NCI-H446 treated with DMSO at 0.1 percent for 48 hours (cell line): ENCODE measurements around the gene ATP7A.
"Not testable (repeated sequence)": the region's sequence is repeated elsewhere in the genome, so short reads cannot be mapped to it uniquely, and the experiment has no call there.

ENCODE experiments used
- DNase-seq: peaks from one replicate; lab custom pipeline; 2025; lab: John Stamatoyannopoulos, UW

The ATP7A gene

DNA sequence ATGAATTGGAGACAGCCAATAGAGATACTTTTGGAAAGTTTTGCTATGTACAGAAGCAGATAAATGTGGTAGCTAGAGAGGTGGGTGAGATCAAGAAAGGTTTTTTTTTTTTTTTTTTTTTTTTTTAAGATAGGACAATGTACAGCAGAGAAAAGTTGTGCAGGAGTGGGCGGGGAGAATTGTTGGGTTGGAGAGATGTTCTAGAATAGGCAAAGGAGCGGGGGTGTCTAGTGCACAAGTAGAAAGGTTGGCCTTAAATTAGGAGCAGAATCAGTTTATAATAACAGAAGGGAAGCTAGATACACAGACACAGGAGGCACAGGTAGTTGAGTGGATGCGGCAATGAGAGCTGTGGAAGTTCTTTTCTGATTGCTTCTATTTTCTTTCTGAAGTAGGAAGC lies 127.4 kb downstream of the ATP7A start:
- DNase-seq = no peak

DNA sequence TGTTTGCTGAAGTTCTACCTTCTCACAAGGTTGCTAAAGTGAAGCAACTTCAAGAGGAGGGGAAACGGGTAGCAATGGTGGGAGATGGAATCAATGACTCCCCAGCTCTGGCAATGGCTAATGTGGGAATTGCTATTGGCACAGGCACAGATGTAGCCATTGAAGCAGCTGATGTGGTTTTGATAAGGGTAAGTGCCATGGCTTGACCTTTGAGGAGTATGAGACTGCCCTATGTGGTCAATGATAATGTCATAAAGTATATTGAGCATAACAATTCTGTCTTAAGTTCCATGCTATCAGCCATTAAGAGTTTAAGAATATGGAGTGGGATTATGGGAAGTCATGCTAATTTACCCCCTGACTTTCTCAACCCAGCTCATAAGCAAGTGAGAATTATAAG lies 132.1 kb downstream of the ATP7A start:
- DNase-seq = no peak

DNA sequence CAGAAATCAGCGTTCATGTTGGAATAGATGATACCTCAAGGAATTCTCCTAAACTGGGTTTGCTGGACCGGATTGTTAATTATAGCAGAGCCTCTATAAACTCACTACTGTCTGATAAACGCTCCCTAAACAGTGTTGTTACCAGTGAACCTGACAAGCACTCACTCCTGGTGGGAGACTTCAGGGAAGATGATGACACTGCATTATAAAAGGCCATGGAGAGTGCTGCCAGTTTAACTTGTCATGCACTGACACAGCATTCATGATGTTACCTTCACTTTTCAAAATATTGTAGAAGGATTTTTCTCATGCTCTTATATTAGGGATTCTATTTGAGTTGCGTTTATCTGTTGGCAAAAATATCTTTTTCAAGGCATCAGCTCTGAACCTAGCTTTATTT lies 135.9 kb downstream of the ATP7A start:
- DNase-seq = no peak

DNA sequence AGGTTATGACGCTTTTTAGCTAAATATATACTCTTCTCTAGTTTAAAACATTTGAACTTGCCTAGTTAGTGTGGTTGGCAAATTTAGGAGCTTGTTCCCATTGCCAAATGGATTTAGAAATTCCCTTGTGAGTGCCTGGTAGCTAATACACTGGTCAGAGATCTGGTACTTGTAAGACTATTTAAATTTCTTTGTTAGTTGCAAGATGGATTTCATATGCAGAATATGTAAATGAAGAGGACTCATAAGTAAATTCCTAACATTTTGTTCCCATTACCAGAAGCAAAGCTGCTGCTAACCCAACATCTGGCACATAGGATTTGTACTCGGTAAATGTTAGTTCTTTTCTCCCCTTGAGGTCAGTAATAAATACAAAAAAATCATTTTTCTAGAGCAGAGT lies 137.6 kb downstream of the ATP7A start:
- DNase-seq = no peak

DNA sequence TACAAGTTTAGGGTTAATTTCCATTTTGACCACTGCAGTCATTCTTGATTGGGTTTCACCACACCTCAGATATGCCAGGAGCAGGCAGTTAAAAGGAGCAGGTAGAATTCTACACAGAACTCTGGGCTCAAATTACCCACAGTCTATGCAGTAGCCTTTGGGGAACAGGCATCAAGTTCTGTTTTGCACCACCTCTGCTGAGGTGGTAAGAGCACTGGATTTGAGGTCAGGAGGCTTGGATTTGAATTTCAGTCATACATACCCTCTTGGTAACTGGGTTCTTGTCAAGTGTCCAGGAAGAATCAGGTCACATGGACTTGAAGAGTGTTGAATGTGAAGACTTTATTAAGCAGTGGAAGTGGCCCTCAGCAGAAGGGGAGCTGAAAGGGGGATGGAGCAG lies 153.2 kb downstream of the ATP7A start:
- DNase-seq = no peak

DNA sequence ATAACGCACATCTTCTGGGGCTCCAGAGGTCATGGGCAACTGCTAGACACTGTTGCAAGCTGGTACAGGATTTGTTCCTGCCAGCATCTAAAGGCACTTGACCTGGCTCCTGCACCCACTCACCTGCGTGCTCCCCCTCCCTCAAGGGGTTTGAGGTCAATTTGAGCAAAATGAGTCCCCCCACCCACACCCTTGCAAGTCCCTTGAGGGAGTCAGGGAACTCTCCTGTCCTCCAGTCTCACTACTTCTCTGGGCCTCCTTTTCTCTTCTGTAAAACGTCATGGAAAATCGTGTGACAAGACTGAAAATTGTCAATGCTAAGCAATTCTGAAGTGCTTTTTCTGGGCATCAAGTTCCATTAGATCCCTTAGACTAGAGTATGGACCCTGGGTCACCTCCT lies 153.7 kb downstream of the ATP7A start:
- DNase-seq = no peak

DNA sequence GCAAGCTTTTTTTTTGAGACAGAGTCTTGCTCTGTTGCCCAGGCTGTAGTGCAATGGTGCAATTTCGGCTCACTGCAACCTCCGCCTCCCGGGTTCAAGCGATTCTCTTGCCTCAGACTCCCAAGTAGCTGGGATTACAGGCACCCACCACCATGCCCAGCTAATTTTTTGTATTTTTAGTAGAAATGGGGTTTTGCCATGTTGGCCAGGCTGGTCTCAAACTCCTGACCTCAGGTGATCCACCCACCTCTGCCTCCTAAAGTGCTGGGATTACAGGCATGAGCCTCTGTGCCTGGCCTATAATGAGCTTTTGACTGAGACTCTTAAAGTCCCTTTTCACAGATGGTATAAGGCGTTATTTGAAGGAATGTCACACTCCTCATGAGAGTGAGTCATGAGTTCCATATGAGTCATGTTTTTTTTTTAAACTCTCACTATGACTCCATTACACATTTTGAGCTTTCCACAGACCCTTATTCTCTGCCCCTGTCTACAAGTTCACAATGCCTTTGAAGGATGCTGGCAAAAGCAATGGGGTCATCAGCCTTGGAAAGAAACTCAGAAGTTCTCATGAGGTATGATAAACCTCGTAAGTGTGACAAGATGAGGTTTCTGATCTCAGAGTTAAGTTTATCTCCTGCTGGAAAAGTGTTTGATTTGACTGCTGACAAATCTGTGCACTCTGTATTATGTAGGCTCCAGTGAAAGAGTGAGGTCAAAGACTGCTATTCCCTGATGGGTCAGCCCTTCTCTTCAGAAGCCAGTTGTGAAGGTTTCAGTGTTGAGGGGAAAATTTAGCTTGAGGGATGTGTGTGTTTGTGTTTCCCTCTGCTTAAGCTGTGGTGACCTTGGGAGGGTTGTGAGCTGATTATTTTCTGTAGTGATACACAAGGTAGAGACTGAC lies 154.5 kb downstream of the ATP7A start:
- not testable (repeated sequence) for DNase-seq

DNA sequence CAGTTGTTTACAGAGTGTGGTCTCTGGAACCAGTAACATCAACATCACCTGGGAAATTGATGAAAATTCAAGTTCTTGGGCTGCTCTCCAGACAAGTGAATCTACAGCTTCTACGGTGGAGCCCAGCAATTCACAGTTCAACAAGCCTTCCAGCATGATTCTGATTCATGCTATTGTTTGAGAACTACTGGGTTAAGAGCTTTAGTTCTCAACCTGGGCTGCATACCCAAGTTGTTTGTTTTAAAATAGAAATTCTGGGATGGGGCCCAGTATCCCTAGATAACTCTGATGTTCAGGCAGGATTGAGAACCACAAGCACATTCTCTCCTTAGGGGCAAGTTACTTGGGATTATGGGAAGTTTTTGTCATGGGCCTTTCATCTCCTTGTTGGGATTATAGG lies 155.6 kb downstream of the ATP7A start:
- DNase-seq = no peak

DNA sequence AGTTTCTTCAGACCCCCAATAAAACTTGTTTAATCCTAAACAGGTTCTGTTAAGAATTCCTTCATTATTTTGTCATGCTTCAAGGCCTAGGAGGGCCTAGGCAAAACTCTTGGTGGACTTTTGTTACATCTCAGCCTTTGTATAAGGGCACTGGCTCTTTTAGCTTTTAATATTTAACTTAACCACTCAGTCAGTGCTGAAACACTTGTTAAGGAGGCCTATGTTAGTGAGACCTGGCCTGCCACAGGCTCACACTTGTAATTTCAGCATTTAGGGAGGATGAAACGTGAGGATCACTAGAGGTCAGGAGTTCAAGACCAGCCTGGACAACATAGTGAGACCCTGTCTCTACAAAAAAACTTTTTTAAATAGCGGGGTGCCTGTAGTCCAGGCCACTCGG lies 160.8 kb downstream of the ATP7A start:
- no peak for DNase-seq

DNA sequence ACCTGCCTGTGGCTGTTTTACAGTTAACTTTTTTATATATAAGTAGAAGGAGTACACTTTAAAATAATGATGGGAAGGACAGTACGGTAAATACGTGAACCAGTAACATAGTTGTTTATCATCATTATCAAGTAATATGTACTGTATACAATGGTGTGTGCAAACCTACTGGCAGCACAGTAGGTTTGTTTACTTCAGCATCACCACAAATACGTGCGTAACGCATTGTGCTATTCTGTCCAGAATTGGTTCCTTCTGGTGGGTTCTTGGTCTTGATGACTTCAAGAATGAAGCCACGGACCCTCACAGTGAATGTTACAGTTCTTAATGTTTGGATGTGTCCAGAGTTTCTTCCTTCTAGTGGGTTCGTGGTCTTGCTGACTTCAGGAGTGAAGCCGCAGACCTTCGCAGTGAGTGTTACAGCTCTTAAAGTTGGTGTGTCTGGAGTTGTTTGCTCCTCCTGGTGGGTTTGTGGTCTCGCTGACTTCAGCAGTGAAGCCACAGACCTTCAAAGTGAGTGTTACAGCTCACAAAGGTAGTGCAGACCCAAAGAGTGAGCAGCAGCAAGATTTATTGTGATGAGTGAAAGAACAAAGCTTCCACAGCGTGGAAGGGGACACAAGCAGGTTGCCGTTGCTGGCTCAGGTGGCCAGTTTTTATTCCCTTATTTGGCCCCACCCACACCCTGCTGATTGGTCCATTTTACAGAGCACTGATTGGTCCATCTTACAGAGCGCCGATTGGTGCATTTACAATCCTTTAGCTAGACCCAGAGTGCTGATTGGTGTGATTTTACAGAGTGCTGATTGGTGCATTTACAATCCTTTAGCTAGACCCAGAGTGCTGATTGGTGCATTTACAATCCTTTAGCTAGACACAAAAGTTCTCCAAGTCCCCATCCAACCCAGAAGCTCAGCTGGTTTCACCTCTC lies 162.9 kb downstream of the ATP7A start:
- DNase-seq = not testable (repeated sequence)

DNA sequence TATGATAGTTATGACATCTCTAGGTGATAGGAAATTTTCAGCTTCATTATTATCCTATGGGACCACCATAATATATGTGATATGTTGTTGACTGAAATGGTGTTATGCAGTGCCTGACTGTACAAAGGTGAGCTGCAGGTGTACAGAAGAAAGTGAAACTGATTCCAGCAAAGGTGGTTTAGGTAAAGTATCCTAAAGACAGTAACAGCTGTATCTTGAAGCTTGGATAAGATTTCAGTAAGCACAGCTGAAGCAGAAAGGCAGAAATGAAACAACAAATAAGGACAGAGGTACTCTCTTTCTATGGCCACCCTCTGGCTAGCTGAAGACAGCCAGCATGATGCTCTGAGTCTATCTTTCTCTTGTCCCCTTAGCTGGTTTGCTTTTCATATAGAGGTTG lies 163.6 kb downstream of the ATP7A start:
- no peak for DNase-seq

DNA sequence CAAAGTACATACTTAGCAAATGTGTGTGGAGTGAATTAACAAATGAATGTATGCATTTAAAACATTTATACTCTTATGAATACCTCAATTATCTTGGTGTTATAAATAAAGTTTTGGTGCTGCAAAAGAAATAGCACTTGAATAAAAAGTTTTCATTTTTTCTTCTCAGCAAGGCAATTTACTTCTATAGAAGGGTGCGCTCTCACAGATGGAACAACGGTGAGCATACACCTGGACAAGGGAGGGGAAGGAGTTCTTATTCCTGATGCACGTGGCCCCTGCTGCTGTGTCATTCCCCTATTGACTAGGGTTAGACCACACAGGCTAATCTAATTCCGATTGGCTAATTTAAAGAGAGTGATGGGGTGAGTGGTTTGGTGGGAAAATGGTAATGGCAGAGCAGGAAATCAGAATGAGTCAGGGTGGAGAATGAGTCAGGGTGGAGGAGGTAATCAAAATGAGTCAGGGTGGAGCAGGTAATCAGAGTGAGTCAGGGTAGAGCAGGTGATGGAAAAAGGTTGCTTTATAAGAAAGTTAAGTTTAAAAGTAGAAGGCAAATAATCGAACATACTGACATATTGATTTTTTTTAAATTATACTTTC lies 165.4 kb downstream of the ATP7A start:
- no peak for DNase-seq

DNA sequence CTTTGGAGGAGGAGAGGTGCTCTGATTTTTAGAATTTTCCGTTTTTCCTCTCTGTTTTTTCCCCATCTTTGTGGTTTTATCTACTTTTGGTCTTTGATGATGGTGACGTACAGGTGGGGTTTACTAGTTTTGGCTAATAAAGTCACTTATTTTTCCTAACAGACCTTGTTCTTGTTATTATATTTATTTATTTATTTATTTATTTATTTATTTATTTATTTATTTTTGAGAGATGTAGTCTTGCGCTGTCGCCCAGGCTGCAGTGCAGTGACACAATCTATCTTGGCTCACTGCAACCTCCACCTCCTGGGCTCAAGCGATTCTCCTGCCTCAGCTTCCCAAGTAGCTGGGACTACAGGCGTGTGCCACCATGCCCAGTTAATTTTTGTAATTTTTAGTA lies 170.9 kb downstream of the ATP7A start:
- DNase-seq = not testable (repeated sequence)

DNA sequence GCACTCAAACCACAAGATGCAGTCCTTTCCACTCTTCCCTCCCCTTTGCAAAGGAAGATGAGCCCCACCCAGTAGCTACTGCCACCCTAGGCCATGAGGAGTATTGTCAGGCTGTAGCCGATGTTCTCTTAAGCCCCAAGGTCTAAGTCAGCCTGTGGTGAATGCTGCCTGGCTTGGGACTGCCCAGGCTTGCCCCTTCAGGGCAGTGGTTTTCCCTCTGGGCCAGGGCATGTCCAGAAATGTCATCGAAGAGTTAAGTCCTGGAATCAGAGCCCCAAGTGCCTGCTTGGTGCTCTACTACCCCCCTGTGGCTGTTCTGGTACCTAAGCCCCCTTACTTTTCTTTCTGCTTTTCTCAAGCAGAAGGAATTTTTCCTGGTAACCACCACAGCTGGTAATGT lies 181.8 kb downstream of the ATP7A start:
- no peak for DNase-seq

DNA sequence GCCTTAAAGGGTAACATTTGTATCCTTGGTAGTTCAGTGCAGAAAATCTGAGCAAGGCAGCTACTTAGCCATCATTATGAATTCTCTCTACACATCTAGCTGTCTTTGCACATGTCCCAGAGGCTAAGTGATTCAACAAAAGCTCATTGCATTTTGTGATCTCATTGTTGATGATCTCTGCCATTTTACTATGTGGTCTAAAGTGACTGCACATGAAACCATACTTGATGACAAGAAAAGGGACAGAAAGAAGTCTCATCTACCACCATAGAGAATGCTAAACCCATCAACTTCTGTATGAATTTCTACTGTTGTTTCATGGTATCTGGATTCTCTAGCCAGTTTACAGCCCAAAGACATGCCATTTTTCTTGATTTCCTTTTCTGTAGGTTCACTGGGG lies 187.6 kb downstream of the ATP7A start:
- no peak for DNase-seq
